PC-9 (cell line): Measurements from ENCODE around the gene TMEM225B.
"Not testable (repeated sequence)": the region's sequence is repeated elsewhere in the genome, so short reads cannot be mapped to it uniquely, and the experiment has no call there.

Experiments
- EZH2 ChIP-seq: fragments of 200-600 bp; sonication (generic); IDR thresholded peaks from 2 replicates; pipeline ENCODE4 v1.8.0; 2017; ENCODE audit warnings: antibody characterized with exemption, low read depth
- TF ChIP-seq, protein P1 (sequence below): fragments of 200-600 bp; sonication (generic); conservative IDR thresholded peaks from 2 replicates; pipeline ENCODE4 v1.6.1; 2017; ENCODE audit warnings: mixed run types, antibody characterized with exemption, mild to moderate bottlenecking, moderate library complexity

DNA sequence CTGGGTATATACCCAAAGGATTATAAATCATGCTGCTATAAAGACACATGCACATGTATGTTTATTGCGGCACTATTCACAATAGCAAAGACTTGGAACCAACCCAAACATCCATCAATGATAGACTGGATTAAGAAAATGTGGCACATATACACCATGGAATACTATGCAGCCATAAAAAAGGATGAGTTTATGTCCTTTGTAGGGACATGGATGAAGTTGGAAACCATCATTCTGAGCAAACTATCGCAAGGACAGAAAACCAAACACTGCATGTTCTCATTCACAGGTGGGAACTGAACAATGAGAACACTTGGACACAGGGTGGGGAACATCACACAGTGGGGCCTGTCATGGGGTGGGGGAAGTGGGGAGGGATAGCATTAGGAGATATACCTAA is 48.5 kb upstream of the TMEM225B start:
- TF ChIP-seq EZH2 = not testable (repeated sequence)
- TF ChIP-seq, protein P1, sequence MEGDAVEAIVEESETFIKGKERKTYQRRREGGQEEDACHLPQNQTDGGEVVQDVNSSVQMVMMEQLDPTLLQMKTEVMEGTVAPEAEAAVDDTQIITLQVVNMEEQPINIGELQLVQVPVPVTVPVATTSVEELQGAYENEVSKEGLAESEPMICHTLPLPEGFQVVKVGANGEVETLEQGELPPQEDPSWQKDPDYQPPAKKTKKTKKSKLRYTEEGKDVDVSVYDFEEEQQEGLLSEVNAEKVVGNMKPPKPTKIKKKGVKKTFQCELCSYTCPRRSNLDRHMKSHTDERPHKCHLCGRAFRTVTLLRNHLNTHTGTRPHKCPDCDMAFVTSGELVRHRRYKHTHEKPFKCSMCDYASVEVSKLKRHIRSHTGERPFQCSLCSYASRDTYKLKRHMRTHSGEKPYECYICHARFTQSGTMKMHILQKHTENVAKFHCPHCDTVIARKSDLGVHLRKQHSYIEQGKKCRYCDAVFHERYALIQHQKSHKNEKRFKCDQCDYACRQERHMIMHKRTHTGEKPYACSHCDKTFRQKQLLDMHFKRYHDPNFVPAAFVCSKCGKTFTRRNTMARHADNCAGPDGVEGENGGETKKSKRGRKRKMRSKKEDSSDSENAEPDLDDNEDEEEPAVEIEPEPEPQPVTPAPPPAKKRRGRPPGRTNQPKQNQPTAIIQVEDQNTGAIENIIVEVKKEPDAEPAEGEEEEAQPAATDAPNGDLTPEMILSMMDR = not testable (repeated sequence)
